Left forelimb (tissue), 1 donor: ENCODE data around the gene C22orf31.

Experiments
- DNase-seq: peaks from one replicate; pipeline ENCODE4 v3.0.0-alpha.2; 2018; ENCODE audit warnings: low spot score

C22orf31 gene

DNA sequence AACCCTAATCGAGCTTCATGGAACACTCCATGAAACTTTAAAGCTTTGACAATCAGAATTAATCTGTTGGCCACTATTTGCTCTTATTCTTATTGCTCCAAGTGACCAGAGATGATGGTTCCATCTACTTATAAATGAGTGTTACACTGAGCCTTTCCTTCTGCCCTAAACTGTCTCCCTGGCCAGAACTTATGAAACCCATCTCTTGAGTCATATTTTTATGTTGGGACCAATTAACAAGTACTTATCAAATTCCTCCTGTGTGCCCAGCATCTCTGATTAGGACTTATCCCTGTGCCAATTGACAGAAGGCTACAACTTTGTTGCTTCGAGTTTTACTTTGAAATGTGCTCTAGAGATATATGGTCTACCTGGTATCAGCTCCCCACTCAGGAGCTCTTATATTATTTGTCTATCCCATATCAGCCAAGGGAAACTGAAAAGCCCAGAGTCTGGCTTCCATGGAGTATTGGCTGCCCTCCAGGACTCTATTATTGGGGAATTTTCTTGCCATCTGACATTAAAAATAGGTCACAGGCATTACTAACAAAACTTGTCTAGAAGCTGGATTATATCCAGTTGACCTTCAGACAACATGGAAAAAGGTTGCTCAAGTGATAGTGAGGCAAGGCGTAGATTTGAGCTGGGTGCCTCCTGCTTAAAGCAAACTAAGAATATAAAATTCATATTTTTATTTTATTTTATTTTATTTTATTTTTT, 20.0 kb upstream of the C22orf31 start:
- no peak for DNase-seq

DNA sequence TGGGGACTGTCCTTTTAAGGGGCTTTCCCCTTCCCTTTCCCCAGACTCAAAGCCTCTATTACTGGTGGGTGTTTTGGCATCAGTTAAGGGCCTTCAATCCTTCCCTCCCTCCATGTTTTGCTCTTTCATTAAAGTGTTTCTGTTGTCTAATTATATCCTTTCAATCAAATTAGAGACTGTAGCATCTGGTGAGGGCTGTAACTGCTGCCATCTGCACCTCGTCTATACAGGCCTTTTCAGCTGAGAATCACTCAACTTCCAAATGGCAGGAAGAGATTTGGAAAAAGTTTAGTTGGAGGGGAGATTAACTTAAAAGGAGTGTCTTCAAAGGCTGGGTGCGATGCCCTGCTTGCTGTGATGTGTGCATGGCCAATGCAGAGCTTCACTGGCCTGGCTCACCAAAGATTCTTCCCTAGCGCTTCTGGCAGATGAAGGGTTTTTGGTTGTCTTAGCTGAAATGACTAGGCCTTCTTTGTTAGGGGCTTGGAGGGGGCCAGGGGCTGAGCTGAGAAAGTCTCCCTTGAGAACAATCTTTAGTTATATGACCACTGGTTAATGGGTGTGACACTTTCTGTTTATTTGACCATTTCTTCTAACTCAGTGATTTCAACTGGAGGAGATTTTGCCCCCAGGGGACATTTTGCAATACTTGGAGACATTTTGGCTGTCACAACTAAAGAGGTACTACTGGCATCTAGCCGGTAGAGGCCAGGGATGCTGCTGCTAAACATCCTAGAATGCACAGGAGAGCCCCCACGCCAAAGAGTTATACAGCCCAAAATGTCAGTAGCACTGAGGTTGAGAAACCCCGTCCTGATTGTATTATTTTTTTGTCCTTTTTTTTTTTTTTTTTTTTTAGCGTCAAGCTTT, 18.7 kb upstream of the C22orf31 start:
- no peak for DNase-seq

GRCh38 chr22:29079218-29079901, 17.7 kb upstream of the C22orf31 start:
- DNase-seq = no peak

DNA sequence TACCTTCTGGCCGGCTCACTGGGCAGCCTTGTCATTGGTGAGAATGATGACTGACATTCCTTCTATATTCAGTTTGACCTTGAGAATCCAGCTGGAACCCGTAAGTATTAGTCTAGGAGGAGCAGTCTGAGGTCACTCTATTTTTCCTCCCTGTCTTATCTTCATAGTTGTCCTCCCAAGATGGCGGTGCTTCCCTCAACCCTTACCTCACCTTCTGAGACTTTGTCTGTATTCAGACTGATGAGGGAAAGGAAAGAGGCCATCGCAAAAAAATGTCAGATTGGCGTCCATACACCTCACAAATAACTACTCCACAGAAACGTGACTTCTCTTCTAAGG, 17.2 kb upstream of the C22orf31 start:
- no peak for DNase-seq

GRCh38 chr22:29078036-29078868, 16.6 kb upstream of the C22orf31 start:
- no peak for DNase-seq

DNA sequence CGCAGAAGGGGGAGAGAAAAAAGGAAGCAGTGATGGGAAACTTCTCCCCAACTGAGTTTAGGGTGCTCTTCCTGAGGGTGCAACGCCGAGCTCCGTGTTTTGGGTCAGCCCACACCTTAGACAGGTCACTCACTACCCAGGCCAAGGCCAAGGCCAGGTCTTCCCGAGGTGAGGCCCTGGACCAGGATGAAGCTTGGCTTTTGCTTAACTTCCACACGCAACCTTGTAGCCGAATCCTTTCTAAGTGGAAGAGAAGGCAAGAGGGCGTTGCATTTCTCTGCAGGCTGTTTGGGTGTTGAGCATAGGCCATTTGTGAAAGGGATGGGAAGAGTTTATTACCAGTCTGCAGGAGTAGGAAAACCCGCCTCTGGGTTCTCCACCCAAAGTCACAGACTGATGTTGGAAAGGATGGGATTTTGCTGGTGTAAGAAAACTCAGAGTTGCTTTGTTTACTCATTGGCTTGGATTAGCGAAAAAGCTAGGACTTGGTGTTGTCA, 12.7 kb upstream of the C22orf31 start:
- no peak for DNase-seq

GRCh38 chr22:29073618-29074275, 12.1 kb upstream of the C22orf31 start:
- DNase-seq = no peak

DNA sequence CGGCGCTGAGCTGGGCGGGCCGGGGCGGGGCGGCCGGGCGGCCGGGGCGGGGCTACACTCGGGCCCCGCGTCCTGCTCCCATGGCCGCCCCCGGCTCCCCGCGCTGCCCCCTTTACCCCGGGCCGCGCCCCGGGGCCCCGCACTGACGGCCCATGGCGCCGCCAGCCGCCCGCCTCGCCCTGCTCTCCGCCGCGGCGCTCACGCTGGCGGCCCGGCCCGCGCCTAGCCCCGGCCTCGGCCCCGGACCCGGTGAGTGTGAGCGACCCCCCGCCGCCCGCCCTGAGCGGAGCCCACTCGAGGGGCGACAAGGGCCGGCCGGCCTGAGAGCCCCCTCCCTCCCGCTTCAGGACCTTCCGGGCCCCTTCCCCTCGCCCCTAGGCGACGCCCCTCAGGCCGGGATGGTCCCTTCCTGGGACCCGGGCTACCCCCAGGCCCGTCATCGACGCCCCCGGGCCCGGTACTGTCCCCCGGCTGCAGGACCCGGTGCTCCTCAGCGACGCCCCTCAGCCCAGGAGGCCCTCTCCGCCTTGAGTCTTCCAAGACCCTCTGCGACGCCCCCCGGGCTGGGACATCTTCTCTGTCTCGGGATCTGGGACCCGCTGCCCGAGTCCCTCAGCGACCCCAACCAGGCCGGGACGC, 11.5 kb upstream of the C22orf31 start, which contains the start of gene KREMEN1:
KREMEN1 (plus strand) TSS at position 57 of the 639 bp plus-strand sequence; CDS start at position 153, 96 bp downstream.
- DNase-seq = no peak

GRCh38 chr22:29072193-29072978, 10.8 kb upstream of the C22orf31 start:
- peak; percentile 88 for DNase-seq

DNA sequence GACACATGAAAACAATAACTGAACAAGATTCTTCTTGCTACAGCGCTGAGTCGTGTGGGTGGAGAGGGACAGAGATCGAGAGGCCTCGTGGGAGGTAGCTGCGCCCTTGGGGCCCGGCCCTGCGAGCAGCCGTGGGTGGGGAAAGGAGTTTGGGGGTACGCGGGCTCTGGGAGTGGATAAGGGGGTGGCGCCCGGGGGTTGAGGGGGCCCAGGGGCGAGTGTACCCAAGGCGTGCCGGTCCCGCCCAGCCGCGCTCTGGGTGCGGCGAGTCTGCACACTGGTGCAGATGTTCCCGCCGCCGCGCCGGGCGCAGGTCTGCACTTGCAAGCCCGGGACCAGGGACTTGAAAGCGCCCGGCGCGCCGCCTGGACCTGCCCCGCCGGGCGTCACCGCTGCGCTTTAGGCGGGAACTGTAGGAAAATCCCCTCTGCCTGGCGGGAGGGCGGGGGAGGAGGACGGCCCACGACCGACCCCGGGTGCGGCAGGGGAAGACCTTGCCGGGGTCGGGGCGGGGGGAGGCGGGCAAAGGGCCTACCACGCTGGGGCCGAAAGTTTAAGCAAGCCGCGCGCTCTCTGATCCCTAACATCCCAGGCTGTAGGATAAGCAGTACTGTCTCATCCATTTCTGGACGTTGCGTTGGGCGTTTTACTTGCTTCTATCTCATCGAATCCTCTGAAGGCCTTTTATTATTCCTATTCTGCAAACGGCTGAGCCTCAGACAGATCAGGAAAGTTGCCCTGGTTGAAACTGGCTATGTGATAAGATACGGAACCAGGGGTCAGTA, 9.8 kb upstream of the C22orf31 start:
- DNase-seq = peak; percentile 78

DNA sequence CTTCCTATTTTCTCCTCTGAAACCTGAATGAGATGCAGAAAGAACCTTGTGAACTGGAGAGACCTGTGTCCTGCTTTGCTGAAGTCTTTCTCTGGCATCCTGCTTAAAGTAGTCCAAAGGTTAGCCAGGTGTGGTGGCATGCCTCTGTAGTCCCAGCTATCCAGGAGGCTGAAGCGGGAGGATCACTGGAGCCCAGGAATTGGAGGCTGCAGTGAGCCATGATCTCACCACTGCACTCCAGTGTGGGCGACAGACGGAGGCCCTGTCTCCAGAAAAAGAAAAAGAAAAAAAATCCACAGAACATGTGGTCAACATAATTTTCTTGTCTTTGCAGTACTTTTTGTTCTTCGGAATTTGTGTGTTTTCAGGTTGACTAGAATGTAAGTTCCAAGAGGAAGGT, 8.9 kb upstream of the C22orf31 start:
- DNase-seq = no peak

DNA sequence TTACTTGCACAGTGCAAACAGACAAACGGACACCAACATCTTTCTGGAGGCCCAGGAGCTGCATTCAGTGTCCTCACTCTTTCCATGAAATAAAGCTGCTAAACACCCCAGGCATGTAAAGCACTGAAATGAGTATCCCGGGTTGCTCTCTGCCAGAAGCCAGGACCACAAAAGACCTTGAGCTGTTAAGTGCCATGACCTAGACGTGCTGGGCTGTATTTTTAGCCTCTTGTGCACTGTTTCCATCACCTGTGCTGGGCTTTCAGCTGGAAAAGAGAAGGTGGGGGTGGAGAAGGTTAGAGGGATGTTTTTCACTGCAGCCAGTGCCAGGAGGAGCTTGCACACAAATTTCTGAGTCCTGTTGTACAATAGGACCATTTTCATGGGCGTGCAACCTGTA, 7.8 kb upstream of the C22orf31 start:
- no peak for DNase-seq

GRCh38 chr22:29065468-29066190, 4.0 kb upstream of the C22orf31 start:
- no peak for DNase-seq

GRCh38 chr22:29062286-29062821, 723 bp upstream of the C22orf31 start:
- no peak for DNase-seq

GRCh38 chr22:29060931-29061330, 700 bp downstream of the C22orf31 start:
- DNase-seq = no peak

DNA sequence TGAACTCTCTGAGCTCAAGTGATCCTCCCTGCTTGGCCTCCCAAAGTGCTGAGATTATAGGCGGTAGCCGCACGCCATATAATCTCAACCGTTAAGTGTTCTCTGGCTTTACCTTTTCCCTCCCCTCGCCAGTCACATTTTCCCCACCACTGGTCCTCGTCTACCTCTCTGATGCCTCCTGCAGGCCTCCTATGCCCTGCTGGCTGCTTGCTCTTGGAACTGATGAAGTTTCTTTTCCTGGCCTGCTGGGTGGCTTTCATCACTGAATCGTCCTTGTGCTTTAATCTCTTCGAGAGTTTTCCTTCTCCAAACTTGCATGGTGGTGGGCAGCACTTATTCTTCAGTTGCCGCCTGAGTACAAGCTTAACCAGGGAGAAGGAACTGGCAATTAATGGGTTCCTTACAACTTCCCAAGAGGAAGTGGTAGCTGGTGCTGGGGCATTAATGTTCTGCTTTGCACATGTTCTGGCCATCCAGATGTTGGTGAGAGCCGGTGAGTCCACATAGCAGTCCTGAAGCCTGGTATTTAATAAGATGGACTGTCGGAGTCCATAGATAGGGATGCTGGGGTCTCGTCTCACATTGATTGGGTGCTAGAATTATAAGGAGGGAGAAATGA, 1.3 kb downstream of the C22orf31 start:
- no peak for DNase-seq

DNA sequence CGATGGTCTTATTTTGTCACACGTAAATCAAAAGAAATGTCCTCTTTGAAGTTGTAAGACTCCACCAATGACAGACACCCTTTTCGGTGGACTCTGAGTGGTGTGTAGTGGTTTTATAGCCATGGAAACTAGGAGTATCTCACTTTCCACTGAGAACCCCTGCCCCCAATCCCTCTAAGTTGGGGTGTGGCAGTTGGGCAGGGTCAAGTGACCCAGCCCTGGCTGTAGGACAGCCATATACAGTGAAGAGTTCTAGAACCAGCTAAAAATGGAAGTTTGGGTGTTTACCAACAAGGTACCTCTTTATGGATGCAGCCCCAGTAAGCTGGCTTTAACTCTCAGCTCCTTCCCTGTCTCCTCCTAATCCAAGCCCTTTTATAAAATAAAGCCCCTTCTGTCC, 5.2 kb downstream of the C22orf31 start:
- DNase-seq = no peak
